Tibial nerve (tissue), 3 donors: ENCODE measurements around the gene ATF2.

Experiments used
- POLR2A ChIP-seq, 2 donors: fragments of 450-650 bp; IDR thresholded peaks; one replicate each; pipeline ENCODE4 v1.6.1; 2017; ENCODE audit warnings: antibody characterized with exemption in 2 of 2, mild to moderate bottlenecking in 2 of 2, moderate library complexity in 2 of 2
- TF ChIP-seq, protein P1 (sequence below), 5 experiments: fragments of 200-600 bp in 3 of 5; fragments of 450-650 bp in 2 of 5; sonication (generic) in 3 of 5; IDR thresholded peaks; one replicate each; pipeline ENCODE4 v1.5.1; 2016 to 2019; ENCODE audit warnings: antibody characterized with exemption in 5 of 5, mild to moderate bottlenecking in 3 of 5, moderate library complexity in 2 of 5

DNA sequence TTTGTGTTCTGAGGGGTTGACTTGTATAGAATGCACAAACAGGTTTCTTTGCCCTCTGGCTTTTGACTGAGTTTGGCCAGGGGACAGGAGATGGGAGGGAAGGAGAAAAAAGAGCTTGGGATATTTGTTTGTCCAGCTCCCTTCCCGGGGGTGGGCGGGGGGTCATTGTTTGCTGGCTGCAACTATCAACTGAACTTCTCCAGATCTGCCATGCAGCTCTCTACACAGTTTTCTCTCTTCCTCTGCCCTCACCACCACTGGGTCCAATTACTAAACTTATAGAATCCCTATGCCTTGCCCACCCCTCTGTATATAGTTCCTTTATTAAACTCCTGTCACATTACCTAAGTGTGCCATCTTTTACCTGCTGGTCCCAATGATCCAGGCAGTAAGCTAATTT lies 130.1 kb downstream of the ATF2 start:
- TF ChIP-seq, protein P1, sequence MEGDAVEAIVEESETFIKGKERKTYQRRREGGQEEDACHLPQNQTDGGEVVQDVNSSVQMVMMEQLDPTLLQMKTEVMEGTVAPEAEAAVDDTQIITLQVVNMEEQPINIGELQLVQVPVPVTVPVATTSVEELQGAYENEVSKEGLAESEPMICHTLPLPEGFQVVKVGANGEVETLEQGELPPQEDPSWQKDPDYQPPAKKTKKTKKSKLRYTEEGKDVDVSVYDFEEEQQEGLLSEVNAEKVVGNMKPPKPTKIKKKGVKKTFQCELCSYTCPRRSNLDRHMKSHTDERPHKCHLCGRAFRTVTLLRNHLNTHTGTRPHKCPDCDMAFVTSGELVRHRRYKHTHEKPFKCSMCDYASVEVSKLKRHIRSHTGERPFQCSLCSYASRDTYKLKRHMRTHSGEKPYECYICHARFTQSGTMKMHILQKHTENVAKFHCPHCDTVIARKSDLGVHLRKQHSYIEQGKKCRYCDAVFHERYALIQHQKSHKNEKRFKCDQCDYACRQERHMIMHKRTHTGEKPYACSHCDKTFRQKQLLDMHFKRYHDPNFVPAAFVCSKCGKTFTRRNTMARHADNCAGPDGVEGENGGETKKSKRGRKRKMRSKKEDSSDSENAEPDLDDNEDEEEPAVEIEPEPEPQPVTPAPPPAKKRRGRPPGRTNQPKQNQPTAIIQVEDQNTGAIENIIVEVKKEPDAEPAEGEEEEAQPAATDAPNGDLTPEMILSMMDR (IDR thresholded peaks at IDR 0.05), result no peak
- TF ChIP-seq POLR2A (IDR thresholded peaks at IDR 0.05), result no peak
